Stimulated activated CD4-positive, alpha-beta T cell treated with anti-CD3 and anti-CD28 coated beads, TNF-alpha, amount 100 ng/mL, for 1 hour (primary cell): ENCODE data around the gene BCAS3.

Source experiments
- DNase-seq, 3 donors: peaks; one replicate each; pipeline ENCODE4 v3.0.0-alpha.2; 2020; ENCODE audit warnings: low read depth in 3 of 3, low spot score in 1 of 3

Gene BCAS3

DNA sequence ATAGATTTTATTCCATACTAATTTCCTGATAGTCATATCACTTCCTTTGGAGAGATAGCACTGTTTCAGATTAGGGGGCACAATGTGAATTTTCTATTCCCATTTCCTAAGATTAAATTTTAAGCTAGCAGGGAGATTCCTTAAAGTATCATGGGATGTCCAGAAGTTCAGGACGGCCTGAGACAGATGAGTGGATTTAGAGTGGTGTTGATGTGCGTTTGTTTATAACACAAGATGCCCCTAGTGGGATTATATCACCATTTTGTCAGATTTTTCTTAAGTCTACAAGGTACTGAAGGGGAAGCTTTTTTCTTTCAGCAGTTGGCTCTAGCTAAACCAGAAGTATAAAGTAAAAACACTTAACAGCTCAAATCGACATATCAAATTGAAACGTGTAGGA, 538.4 kb downstream of the BCAS3 start:
- no peak for DNase-seq

DNA sequence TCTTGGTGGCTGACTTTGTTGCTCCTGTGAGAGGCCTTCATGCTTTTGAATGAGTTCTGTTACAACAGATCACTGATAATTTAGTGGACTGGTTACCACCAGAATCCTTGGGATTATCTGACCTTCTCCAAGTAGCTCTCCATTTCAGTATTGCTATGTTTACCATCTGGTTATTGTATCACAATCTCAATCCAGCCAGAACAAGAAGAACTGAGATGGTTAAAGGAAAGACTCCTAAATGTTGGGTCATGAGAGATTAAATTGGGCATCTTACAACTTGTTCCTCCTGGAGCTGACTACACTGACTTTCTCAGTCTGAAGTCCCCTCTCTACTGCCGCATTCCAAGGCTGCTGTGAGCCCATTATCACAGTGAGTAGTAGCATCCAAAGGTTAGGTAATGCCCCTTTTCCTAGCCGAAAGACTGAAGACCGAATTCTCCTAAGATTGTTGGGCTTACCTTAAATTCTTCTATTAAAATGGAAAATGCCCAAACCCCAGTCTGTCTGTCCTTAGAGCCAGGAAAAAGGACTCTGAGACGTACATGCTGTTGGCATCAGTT, 540.3 kb downstream of the BCAS3 start:
- no peak for DNase-seq

GRCh38 chr17:61218438-61218837, 540.8 kb downstream of the BCAS3 start:
- DNase-seq: no peak

- no peak for DNase-seq
Measured at GRCh38 chr17:61219460-61219859, 541.8 kb downstream of the BCAS3 start.

DNA sequence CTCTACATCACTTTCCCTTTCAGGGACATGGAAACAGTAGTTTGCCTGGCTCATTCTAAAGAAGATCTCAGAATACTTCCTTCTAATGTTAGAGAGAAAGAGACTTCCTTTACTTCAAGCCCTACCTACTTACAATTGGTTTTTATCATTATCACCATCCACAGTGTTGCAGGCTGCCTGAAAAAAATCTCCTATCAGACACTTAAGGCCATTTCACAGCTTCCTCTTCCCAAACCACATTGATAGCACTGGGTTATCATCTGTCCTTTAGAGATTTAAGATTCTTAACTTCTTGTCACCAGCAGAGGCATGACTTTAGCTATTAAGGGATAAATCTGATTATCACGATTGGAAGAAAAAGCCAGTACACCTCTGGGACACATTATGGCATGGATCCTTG, 543.5 kb downstream of the BCAS3 start:
- no peak for DNase-seq

GRCh38 chr17:61221597-61222471, 544.2 kb downstream of the BCAS3 start:
- DNase-seq: no peak

GRCh38 chr17:61223725-61224124, 546.1 kb downstream of the BCAS3 start:
- DNase-seq: no peak

DNA sequence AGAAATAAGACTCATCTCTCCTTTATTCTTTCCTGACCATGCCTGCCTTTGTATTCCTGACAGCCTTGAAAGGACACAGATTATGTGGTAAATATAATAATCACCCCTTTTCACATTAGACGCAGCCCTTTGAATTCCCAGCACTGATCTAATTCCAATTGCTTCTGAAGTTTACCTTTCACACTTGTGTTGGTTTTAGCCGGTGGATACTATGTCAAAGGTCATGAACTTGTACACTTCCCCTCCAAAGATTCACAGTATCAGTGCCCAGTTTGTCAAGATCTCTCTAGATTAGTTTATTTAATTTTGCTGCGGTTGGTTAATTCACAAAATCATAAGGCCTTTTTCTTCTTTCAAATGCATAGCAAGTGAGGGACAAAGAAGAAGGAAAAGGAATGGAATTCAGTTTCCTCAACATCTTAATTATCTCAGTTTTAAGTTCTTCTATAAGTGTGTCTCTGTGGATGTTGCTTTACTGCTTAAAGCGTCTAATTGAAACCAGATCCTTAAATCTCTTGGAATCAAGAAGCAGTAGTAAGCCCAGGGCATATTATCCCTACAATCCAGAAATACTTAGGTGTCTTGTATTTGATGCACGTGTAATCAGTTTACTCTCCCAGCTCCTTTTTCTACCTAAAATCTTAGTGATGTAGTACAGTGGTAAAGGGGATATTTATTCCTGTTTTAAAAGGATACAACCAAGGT, 547.7 kb downstream of the BCAS3 start:
- DNase-seq: no peak

DNA sequence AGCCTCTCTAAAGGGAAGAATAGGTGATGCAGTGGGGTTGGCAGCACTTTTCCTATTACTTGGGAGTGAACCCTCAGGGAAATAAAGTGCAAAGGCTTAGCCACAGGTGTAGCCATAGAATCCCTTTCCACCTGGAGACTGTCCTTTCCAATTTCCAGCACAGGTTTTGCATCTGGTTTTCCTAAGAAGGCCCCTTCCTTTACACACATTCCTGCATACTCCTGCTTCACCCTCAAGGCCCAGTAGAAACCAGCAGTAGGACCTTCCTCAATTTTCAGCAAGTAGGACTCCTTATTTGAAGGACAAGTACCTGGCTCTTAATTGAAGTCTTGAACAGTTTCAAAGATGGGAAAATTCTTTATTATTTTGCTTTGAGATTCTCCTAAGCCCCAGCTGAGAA, 550.2 kb downstream of the BCAS3 start:
- no peak for DNase-seq

DNA sequence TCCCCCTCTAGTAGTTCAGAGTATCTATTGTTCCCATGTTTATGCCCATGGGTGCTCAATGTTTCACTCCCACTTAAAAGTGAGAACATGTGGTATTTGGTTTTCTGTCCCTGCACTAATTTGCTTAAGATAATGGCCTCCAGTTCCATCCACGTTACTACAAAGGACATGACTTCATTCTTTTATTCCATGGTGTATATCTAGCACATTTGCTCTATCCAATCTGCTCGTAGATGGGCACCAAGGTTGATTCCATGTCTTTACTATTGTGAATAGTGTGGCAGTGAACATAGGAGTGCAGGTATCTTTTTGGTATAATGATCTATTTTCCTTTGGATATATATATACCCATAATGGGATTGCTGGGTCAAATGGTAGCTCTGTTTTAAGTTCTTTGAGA, 552.8 kb downstream of the BCAS3 start:
- DNase-seq: no peak

GRCh38 chr17:61230972-61231820, 553.5 kb downstream of the BCAS3 start:
- DNase-seq: no peak

- DNase-seq: no peak
Measured at GRCh38 chr17:61232871-61233270, 555.2 kb downstream of the BCAS3 start.

DNA sequence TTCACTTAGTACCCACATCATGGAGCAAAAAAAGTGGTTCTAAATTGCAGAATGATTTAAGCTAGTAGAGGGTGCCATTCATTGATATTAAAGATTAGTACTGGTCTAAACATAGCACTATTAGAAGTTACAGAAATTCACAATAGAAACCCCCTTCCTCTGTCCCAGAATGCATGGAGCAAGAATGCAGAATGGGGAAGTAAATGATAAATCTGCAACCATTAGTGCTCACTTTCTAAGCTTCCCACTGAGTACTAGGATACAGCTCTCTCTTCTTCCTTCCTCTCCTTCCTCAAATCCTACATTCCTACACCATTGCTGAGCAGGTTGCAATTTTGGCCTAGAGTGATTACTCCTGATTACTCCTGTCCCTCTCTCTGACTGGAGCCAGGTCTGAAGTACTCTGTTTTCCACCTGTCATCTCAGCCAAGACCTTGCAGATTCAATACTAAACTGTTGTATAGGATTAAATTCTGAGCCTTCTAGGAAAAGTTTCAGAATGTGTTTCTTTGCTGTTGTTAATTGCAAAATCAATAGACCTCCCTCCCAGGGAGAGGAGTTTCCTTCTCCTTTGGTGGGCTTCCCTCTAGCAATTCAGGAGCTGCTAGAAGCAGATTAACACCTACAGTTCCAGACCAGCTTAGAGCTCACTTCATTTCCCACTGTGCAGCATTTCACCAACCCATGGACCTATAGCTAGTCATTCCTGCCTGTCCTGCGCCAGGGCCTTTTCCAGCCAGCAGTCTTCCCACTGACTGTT, 556.5 kb downstream of the BCAS3 start:
- no peak for DNase-seq

DNA sequence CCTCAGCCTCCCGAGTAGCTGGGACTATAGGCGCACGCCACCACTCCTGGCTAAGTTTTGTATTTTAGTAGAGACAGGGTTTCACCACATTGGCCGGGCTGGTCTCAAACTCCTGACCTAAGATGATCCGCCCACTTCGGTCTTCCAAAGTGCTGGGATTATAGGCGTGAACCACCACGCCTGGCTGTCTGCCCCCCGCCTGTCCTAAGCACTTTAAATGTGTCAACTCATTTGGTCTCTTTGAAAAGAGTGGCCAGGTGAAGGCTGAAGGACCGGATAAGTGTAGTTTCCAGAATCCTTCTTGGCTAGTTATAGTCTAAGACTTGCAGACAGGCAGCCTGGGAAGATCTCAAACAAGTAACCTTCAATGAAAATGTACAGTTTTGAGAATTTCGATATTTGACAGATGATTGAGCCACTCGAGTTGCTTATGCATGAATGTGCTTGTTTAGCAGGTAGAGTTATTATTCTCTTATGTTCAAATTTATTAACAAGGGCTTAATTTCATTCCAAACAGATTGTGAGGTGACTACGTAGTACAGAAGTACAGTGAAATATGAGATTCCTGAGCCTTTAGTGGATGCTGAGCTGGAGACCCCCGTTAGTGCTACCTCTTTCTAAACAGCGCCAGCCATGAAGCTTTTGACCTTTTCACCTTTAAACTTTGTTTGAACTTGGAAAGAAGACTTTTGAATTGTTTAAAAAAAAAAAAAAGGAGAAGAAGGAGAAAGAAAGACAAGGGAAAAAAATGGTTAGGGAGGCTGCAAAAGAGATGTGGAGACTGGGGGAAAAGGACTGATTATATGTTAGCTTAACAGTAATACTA, 557.6 kb downstream of the BCAS3 start:
- DNase-seq: no peak

- DNase-seq: no peak
Measured at GRCh38 chr17:61235827-61236197, 558.2 kb downstream of the BCAS3 start.

DNA sequence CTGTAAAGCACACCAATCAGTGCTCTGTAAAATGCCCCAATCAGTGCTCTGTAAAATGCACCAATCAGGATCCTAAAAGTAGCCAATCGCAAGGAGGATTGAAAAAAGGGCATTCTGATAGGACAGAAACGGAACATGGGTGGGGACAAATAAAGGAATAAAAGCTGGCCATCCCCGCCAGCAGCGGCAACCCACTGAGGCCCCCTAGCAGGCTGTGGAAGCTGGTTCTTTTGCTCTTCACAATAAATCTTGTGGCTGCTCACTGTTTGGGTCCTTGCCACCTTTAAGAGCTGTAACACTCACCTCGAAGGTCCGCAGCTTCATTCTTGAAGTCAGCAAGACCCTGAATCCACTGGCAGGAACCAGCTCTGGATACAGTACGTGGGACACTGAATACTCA, 559.6 kb downstream of the BCAS3 start:
- DNase-seq: no peak

DNA sequence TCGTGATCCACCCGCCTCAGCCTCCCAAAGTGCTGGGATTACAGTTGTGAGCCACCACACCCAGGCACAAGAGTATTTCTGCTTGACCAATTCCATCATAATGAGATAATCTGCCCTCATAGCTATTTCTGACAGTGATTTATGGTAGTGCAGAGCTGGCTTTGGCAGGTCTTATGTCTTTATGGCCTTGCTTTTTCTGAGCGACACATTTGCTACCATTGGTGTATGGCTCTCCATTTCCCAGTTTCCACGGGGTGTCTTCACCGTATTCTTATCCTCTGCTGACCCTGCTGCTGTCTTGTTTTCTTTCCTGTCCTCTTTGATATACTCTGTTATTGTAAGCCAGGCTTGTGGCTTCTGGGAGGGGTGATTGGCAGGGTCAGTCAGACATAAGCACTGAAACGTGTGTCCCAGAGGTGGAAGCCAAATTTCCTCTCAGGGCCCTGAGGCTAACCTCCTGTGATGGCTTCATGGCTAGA, 560.8 kb downstream of the BCAS3 start:
- DNase-seq: no peak

GRCh38 chr17:61239327-61239726, 561.7 kb downstream of the BCAS3 start:
- no peak for DNase-seq

GRCh38 chr17:61239953-61240352, 562.3 kb downstream of the BCAS3 start:
- no peak for DNase-seq
